Lung (tissue), 12 donors: ENCODE results near the gene ACTN4. TPM values are rescaled to one million over a fixed set of nuclear protein-coding genes. Genes with fewer than 3 reads are reported as not detected.

Experiments
- ATAC-seq: fragments of 200-7000 bp; cut with Tn5 transposase; one replicate; pipeline ENCODE4 v1.9.1; 2020; ENCODE audit warnings: moderate number of reproducible peaks; ENCODE audit not compliant: insufficient read depth, low FRiP score
- DNase-seq, 3 donors: peaks; one replicate each; pipeline ENCODE4 v3.0.0-alpha.2; 2013 to 2017
- H3K27ac ChIP-seq, 2 donors: one replicate each; pipeline ENCODE4 v1.5.1; 2013; ENCODE audit warnings: mild to moderate bottlenecking in 2 of 2, moderate library complexity in 2 of 2, control low read depth in 1 of 2, inconsistent platforms in 1 of 2, low read depth in 1 of 2, low read length in 1 of 2
- H3K27me3 ChIP-seq, 3 donors: one replicate each; pipeline ENCODE4 v1.5.1; 2013; ENCODE audit warnings: low read length in 2 of 3; ENCODE audit not compliant: control insufficient read depth in 3 of 3, insufficient read depth in 3 of 3
- H3K36me3 ChIP-seq, 4 donors: one replicate each; pipeline ENCODE4 v1.5.1; 2013; ENCODE audit warnings: low read length in 4 of 4, mild to moderate bottlenecking in 1 of 4, moderate library complexity in 1 of 4; ENCODE audit not compliant: control insufficient read depth in 4 of 4, insufficient read depth in 4 of 4
- H3K4me1 ChIP-seq, 5 donors: one replicate each; pipeline ENCODE4 v1.5.1; 2013; ENCODE audit warnings: low read length in 5 of 5, mild to moderate bottlenecking in 2 of 5, moderate library complexity in 1 of 5; ENCODE audit not compliant: control insufficient read depth in 5 of 5, insufficient read depth in 5 of 5
- H3K4me3 ChIP-seq: one replicate; pipeline ENCODE4 v1.5.1; 2013; ENCODE audit warnings: mild to moderate bottlenecking, control low read depth, moderate library complexity
- H3K9ac ChIP-seq, 2 donors: one replicate each; pipeline ENCODE4 v1.5.1; 2013; ENCODE audit warnings: low read length in 2 of 2, control low read depth in 1 of 2; ENCODE audit not compliant: insufficient read depth in 1 of 2
- H3K9me3 ChIP-seq, 4 donors: one replicate each; pipeline ENCODE4 v1.5.1; 2013; ENCODE audit warnings: low read length in 3 of 4, mild to moderate bottlenecking in 1 of 4, moderate library complexity in 1 of 4; ENCODE audit not compliant: control insufficient read depth in 4 of 4, insufficient read depth in 3 of 4
- CTCF ChIP-seq: IDR thresholded peaks from 2 replicates; pipeline ENCODE4 v1.5.1; 2012; ENCODE audit warnings: mild to moderate bottlenecking; ENCODE audit errors: control extremely low read depth, extremely low read depth
- WGBS, 2 donors: extraction: QIAGEN DNeasy Blood & Tissue Kit; methylation state at CpG; one replicate each; pipeline ENCODE4 v1.1.7; 2013; 5-methylcytosine and 5-hydroxymethylcytosine counted together
- polyA plus RNA-seq, 2 donors: library from polyadenylated mRNA; stranded (reverse); fragments of 200-250 nt; gene quantifications; one replicate each; pipeline ENCODE4 v1.2.1, GENCODE V29; 2013
- total RNA-seq, 2 donors: library from RNA; depleted of rRNA in 1 of 2; stranded (reverse); fragments of >200 nt in 1 of 2; gene quantifications; one replicate each; pipeline ENCODE4 v1.2.1, GENCODE V29; 2014 to 2021
- donor health status: control.
- donor health status: control.
- donor health status: Bipolar disorder and iron deficiency.
- donor health status: healthy.
- donor health status: DM: yes; HTN: yes; CAD: no.

ACTN4 gene
- total and polyA plus RNA-seq, 4 donors = 229 to 552 (median 367) TPM

DNA sequence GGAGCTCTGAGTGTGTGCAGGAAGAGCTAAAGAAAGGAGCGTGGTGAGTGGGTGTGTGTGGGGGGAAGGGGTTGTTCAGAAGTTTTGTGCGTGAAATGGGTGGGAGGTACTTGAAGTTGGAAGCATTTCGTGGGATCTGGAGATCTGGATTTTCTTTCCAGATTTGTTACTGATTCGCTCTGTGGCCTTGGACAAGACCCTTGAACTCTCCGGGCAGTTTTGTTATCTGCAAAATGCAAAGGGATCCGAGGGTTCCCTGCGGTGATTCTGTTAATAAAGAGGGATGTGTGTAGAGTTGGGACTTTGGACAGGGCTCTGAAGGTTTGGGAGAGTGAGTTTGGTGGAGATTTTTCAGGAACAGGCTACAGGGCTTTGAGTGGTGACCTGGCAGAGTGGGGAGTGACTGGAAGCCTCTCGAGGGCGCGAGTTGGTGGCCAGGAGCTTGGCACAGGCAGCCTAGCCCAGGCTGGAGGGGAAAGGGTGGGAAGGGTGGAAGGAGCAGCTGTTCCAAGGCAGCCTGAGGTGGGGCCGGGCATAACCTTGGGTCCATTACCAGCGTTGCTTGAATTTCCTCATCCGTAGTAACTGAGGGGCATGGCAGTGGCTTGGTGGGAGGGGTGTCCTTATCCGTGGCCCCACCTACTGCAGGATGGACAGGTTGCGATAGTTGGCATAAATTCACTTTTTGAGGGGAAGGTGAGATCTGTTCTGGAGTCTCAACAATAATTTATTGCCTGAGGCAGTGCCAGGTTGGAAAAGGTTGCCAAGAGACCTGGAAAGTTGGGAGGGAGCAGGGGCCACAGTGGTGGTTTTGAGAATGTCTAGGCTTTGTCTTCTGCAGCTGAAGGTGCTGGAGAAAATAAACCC lies 2.1 kb downstream of the ACTN4 start:
- Histone ChIP-seq H3K9ac (peak overlapping the region; percentile 83 to 84), H3K27ac (peak overlapping the region; percentile 85 to 99), H3K27me3 (no peaks in the 10 kb centered on the region), H3K36me3 (no peaks in the 10 kb centered on the region), H3K4me1 (peaks cover 17 to 58% (median 24%) of the 10 kb centered on the region in 5 donors), H3K9me3 (no peaks in the 10 kb centered on the region), H3K4me3 (peak overlapping the region; percentile 96)
- TF ChIP-seq CTCF = no peak
- DNase-seq (no peak), ATAC-seq (no peak)
- 14 to 21% methylated on average over 15 of the region's 15 CpGs for WGBS, 2 donors

DNA sequence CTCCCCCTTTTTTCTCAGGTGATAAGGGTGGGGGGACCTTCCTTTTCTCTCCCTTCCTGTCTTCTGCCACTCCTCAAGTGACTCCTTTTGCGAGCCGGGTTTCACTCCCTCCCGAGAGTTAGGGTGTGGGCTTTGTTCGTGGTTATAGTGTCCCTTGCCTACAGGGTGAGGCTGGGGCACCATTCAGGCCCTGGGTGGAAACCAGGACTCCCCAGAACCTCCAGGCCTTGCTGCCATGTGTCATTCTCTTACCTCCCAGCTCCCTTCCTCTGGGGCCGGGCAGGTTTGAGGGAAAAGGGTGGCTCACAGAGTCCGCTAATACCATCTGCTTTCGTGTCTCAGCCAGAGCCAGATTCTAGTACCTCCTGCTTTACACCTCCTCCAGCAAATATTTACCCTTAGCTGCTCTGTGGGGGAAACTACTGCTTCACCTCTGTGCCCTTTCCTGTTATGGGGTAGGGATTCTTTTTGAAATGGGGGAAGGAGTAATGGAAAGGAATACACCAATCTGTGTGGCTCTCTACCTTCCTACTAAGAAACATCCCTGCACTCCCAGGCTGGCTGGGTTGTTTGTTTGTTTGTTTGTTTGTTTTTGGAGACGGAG lies 2.8 kb downstream of the ACTN4 start:
- TF ChIP-seq CTCF = no peak
- Histone ChIP-seq H3K27me3 (no peaks in the 10 kb centered on the region), H3K9me3 (no peaks in the 10 kb centered on the region), H3K9ac (peak overlapping the region; percentile 34 to 84), H3K27ac (peak overlapping the region; percentile 85 to 99), H3K4me1 (peaks cover 23 to 66% (median 31%) of the 10 kb centered on the region in 5 donors), H3K36me3 (no peaks in the 10 kb centered on the region), H3K4me3 (peak overlapping the region; percentile 96)
- WGBS, 2 donors = 25 to 27% methylated on average over 8 of the region's 8 CpGs
- DNase-seq = no peak
- no peak for ATAC-seq

- TF ChIP-seq CTCF = no peak
- no peak overlapping the region for H3K4me3 ChIP-seq
- no peaks in the 10 kb centered on the region for H3K27me3 ChIP-seq
- DNase-seq (peak in 2 of 3 donors; percentile 49 to 70), ATAC-seq (no peak)
- H3K36me3 ChIP-seq = no peaks in the 10 kb centered on the region
- H3K4me1 ChIP-seq = peaks cover 25 to 68% (median 33%) of the 10 kb centered on the region in 5 donors
- 41 to 50% methylated on average over 12 of the region's 12 CpGs for WGBS, 2 donors
- H3K27ac ChIP-seq = peak overlapping the region; percentile 85 to 99
- H3K9me3 ChIP-seq = no peaks in the 10 kb centered on the region
- no peak overlapping the region for H3K9ac ChIP-seq
Measured at GRCh38 chr19:38650911-38651584, 3.6 kb downstream of the ACTN4 start.
